ENCODE measurements around the gene NR0B2. TPM values are rescaled to one million over a fixed set of nuclear protein-coding genes. Genes with fewer than 3 reads are reported as not detected.
A peak's percentile ranks its signal among the peaks of the same experiment; 100 is the strongest.

The NR0B2 gene
- total and polyA plus RNA-seq, 2 of the 13 experiments (the other 11 are each of a cell fraction or from before 2014, with no cell fraction given): 72.5 to 133 TPM

- TF ChIP-seq ZNF740 (CRISPR knock-in tag; IDR thresholded peaks at IDR 0.05): no peak
- peak; percentile 41; the same call in 1 of the 2 replicates for TF ChIP-seq THAP11 (CRISPR knock-in tag; IDR thresholded peaks at IDR 0.05)
- no peak for TF ChIP-seq RFX1 (IDR thresholded peaks at IDR 0.05)
- TF ChIP-seq ETV6 (CRISPR knock-in tag; conservative IDR thresholded peaks at IDR 0.05): no peak
- TF ChIP-seq RFX3 (CRISPR knock-in tag; IDR thresholded peaks at IDR 0.05): no peak
- TF ChIP-seq NFIC (IDR thresholded peaks at IDR 0.05; ENCODE audit: low read length): no peak
- TF ChIP-seq FOXJ3 (CRISPR knock-in tag; IDR thresholded peaks at IDR 0.05; ENCODE audit: borderline replicate concordance): peak; percentile 64; the same call in 1 of the 2 replicates
- no peak for TF ChIP-seq JDP2 (CRISPR knock-in tag; IDR thresholded peaks at IDR 0.05; ENCODE audit: borderline replicate concordance)
- no peak for TF ChIP-seq ZBTB49 (CRISPR knock-in tag; IDR thresholded peaks at IDR 0.05; ENCODE audit: borderline replicate concordance)
- 0 out of 2 replicates have a peak, but pooled peaks have one; percentile 24 for TF ChIP-seq ZBTB34 (CRISPR knock-in tag; IDR thresholded peaks at IDR 0.05)
- TF ChIP-seq ZNF597 (CRISPR knock-in tag; IDR thresholded peaks at IDR 0.05): no peak
- TF ChIP-seq YEATS4 (CRISPR knock-in tag; IDR thresholded peaks at IDR 0.05; ENCODE audit: borderline replicate concordance): peak; percentile 56; the same call in 1 of the 2 replicates
- no peak for TF ChIP-seq ZNF468 (CRISPR knock-in tag; IDR thresholded peaks at IDR 0.05)
- TF ChIP-seq NFE2L2 (IDR thresholded peaks at IDR 0.05; ENCODE audit: low read length): no peak
- TF ChIP-seq ZNF883 (CRISPR knock-in tag; IDR thresholded peaks at IDR 0.05; ENCODE audit: not compliant biosample characterization): peak; percentile 70
- TF ChIP-seq EZH2 (conservative IDR thresholded peaks at IDR 0.05; ENCODE audit: low read depth, low read length): no peak
- TF ChIP-seq SMARCE1 (IDR thresholded peaks at IDR 0.05; ENCODE audit: borderline replicate concordance): no peak
- peak; percentile 60 for TF ChIP-seq CEBPB (IDR thresholded peaks at IDR 0.05; ENCODE audit: borderline replicate concordance, low read depth, low read length)
- TF ChIP-seq ATF2 (CRISPR knock-in tag; IDR thresholded peaks at IDR 0.05): no peak; the same call in 1 of the 2 replicates
- peak; percentile 81 for TF ChIP-seq MED1 (CRISPR knock-in tag; IDR thresholded peaks at IDR 0.05)
- peak in 1 of 2 experiments; percentile 54; a peak in 2 of 4 replicates for TF ChIP-seq EP300 (IDR thresholded peaks at IDR 0.05; ENCODE audit: low read depth in 2 of 2, low read length in 2 of 2)
- TF ChIP-seq EP300 (CRISPR knock-in tag; IDR thresholded peaks at IDR 0.05; ENCODE audit: borderline replicate concordance): no peak; the same call in 1 of the 2 replicates
- no peak for TF ChIP-seq ZNF292 (CRISPR knock-in tag; IDR thresholded peaks at IDR 0.05; ENCODE audit: borderline replicate concordance, low read depth)
- TF ChIP-seq ZNF878 (CRISPR knock-in tag; IDR thresholded peaks at IDR 0.05): no peak
- 0 out of 2 replicates have a peak, but pooled peaks have one; percentile 16 for TF ChIP-seq GATA4 (IDR thresholded peaks at IDR 0.05; ENCODE audit: borderline replicate concordance, low read depth)
Measured at GRCh38 chr1:26915204-26915842, 1.5 kb upstream of the NR0B2 start (continued).

Measured in HepG2 (cell line).